HG03571 (cell line): ENCODE results near the gene FBF1.
A peak's percentile ranks its signal among the peaks of the same experiment; 100 is the strongest.
"Not testable (repeated sequence)": the region's sequence is repeated elsewhere in the genome, so short reads cannot be mapped to it uniquely, and the experiment has no call there.

Experiments used
- ATAC-seq: cut with Tn5 transposase; IDR thresholded peaks from one replicate; pipeline ENCODE4 v1.9.1; 2021; ENCODE audit not compliant: unreplicated experiment

FBF1 gene

GRCh38 chr17:75897160-75898019, 43.5 kb downstream of the FBF1 start:
- no peak for ATAC-seq

GRCh38 chr17:75896415-75897159, 44.3 kb downstream of the FBF1 start, which contains the start of gene TRIM65:
Gene TRIM65, minus strand, starts transcription at chr17:75896951. Its CDS starts 14 bp downstream, at chr17:75896937.
- peak; percentile 47 for ATAC-seq

GRCh38 chr17:75895370-75896155, 45.3 kb downstream of the FBF1 start:
- no peak for ATAC-seq

- ATAC-seq: no peak
Observed at GRCh38 chr17:75894049-75894733, 46.7 kb downstream of the FBF1 start.

- no peak for ATAC-seq
Observed at GRCh38 chr17:75893305-75894048, 47.4 kb downstream of the FBF1 start.

DNA sequence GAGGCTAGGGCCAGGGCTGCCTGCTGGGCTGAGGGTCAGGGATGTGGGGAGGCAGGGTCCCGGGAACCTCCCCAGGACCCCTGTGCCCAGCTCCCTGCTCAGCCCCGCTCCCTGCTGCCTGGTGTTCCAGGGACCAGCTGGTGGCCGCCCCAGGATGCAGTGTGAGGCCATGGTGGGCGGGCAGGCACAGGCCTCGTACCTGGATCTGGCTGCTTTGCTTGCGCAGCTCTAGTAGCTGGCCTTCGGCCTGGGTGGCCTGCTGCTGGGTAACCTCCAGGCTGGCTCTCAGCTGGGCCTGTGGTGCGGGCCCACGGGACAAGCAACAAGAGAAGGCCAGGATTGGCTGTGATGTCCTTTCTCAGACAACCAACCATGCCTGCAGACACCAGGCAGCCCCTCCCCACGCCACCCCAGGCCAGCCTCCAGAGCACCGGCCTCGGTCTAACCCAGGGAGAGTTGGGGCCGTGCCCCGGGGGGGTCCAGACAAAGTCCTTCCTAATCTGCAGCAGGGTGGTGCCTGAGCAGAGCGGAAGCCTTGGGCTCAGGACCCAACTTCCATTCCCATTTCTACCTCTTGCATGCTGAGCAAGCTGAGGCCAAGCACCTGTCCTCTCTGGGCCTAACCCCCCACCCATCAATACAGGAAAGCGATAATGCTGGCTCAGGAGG, 48.2 kb downstream of the FBF1 start:
- no peak for ATAC-seq

DNA sequence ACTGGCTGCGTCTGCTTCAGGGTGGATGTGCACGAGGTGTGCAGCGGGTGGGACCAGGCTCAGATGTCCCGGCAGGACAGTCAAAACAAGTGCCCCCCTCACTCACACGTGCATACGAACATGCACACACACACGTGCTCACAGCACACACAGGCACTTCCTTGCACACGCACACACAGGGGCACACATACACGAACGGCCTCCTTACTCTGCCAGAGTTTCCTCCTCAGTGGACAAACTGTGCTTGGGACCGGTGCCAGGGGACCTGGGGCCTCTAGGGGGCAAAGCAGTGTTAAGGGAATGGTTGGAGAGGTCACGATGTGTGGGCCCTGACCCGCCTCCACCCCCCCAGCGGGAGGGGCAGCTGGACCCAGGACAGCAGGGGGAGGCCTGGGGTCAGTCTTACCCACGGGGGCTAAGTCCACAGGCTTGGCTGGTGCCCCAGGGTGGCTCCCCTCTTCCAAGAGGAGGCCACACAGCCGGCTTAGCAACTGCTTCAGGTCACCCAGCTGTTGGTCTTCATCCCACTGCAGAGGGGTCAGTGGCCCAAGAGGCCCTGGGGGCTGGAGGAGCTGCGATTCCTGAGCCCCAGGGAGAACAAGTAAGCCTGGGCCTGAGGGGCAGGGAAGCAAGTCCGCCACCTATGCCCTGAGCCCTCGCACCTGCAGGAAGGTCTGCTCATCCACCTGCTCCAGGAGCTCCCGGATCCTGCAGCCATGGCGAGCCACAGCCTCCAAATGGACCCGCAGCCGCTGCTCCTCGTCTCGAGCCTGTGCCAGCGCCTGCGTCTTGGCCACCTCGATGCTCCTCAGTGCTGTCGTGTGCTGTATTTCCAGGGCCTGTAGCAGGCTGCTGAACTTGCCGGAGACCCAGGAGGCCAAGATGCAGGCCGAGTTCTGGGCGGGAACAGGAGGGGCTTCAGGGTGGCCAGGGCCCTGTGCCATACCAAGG, 49.0 kb downstream of the FBF1 start:
- ATAC-seq: no peak

GRCh38 chr17:75891022-75891604, 49.7 kb downstream of the FBF1 start:
- no peak for ATAC-seq

DNA sequence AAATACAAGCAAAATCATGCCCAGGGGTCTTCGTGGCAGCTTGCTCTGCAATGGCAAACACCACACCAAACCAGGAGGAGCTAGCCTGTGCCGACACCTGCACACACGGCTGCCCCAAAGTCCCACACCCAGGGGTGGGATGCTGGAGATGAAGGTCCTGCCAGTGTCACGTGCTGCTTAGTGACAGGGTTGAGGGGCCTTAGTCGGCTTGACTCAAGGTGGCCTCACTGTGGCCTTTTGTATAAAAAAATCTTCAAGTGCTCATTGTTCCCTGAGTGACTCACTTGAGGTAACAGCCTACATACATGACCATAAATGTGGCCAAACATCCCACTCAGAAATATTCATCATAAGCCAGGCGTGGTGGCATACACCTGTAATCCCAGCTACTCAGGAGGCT, 51.4 kb downstream of the FBF1 start:
- no peak for ATAC-seq

GRCh38 chr17:75888484-75888883, 52.4 kb downstream of the FBF1 start:
- no peak for ATAC-seq

- not testable (repeated sequence) for ATAC-seq
Observed at GRCh38 chr17:75885860-75886259, 55.0 kb downstream of the FBF1 start.

DNA sequence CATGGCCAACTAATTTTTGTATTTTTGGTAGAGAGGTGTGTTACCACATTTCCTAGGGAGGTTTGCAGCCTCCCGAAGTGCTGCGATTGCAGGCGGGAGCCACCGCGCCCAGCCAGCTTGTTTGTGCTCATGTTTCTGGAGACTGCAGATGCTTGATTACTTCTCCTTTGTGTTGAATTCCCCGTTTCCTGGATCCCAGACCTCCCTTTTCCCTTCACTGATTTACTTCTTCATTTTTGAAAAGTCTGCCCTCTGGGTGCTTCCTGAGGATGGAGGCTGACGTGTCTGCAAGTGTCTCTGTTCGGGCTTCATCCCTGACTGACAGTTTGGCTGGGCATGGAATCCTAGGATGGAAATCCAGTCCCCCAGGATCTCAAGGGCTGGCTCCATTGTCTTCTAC, 55.4 kb downstream of the FBF1 start:
- no peak for ATAC-seq

- no peak for ATAC-seq
Observed at GRCh38 chr17:75881678-75882454, 59.0 kb downstream of the FBF1 start.

DNA sequence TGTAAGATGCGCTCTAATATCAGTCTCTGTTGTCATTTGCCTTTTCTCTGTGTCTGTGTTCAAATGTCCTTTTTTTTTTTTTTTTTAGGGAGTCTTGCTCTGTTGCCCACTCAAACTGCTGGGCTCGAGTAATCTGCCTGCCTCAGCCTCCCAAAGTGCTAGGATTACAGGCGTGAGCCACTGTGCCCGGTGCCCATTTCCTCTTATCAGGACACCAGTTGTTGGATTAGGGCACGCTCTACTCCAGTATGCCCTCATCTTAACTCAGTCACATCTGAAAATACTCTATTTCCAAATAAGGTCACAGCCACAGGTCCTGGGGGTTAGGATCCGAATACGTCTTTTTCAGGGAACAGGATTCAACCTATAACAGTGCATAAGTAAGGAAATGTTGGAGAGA, 60.6 kb downstream of the FBF1 start:
- ATAC-seq: no peak

DNA sequence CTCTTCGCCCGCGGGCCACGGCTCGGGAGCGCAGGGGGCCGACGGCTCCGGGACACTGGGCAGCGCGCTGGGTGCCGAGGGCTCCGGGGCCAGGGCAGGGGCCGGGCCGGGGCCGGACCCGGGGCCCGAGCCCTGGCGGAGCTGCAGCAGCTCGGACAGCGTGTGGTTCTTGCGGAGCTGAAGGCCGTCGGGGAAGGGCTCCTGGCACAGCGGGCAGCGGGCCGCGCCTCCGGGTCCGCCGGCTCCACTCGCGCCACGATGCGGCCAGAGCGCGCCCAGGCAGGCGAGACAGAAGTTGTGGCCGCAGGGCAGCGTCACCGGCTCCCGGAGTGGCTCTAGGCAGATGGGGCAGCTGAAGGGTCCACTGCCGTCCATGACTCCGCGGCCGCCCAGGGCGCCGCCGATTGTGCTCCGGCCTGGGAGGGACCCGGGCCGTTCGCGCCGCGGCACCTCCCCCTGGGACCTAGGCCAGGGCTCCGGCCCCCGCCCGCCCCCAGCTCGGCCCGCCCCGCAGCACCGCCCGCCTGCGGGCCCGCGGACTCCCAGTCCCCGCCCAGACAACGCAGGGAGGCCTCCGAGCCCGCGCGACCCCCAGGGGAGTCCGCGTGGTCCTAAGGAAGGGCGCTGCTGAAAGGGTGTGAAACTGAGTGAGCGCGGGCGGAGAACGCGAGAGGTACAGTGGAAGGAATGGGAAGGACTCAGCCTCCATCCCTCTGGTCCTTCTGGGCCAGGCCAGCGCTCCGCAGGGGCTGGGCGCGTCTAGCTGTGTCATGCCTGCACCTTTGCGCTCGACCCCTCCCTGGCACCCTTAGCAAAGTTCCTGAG, 62.5 kb downstream of the FBF1 start, which contains the start of gene TRIM47:
TRIM47 (minus strand) TSS at position 408 of the 825 bp plus-strand sequence; CDS start at position 375, 33 bp downstream.
- ATAC-seq: no peak

DNA sequence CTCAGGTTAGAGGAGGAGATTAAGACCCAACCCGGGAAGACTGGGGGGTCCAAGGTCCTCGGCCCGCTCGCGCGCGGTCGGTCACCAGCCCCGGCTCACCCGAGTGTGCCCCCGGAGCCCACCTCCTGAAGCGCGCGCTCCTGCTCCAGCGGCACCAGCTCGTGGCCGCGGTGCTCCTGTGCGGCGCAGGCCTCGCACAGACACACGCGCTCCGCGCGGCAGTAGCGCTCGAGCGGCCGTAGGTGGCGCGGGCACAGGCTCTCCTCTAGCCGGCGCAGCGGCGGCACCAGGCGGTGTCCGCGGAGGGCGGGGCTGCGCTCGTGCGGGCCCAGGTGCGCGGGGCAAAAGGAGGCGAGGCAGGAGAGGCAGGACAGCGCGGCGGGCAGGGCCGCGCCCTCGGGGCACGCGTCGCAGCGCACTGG, 63.1 kb downstream of the FBF1 start:
- no peak for ATAC-seq
